Epithelial cell of esophagus (primary cell): ENCODE measurements around the gene MAGI2.

Experiments used
- DNase-seq: peaks from one replicate; pipeline ENCODE4 v3.0.0; 2010; ENCODE audit warnings: low read depth
- H3K4me3 ChIP-seq: 2 replicates; pipeline ENCODE4 v1.5.1; 2011; ENCODE audit warnings: mild to moderate bottlenecking, low read length, control low read depth
- TF ChIP-seq, protein P1 (sequence below): IDR thresholded peaks from 2 replicates; pipeline ENCODE4 v1.5.1; 2011; ENCODE audit warnings: low read depth, mild to moderate bottlenecking, low read length, control low read depth, inconsistent platforms; ENCODE audit not compliant: insufficient read depth; ENCODE audit errors: missing control alignments

MAGI2 gene

DNA sequence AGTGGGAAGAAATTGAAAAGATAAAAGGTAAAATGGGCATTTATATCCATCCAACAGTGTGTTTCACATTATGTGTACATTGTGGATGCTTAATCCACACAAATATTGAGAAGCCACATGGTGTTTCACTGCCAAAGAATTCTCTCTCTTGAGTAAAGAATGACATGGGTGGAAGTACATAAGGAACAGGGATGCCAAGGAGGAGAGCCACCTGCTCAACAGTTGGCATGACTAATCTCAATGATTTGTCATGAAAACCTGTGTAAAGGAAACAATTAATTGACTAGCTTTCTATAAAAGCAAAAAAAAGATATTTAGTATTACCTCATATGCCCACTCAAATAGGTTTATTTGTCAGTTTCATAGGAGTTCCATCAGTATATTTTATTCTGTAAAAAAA lies 43.1 kb downstream of the MAGI2 start:
- TF ChIP-seq, protein P1, sequence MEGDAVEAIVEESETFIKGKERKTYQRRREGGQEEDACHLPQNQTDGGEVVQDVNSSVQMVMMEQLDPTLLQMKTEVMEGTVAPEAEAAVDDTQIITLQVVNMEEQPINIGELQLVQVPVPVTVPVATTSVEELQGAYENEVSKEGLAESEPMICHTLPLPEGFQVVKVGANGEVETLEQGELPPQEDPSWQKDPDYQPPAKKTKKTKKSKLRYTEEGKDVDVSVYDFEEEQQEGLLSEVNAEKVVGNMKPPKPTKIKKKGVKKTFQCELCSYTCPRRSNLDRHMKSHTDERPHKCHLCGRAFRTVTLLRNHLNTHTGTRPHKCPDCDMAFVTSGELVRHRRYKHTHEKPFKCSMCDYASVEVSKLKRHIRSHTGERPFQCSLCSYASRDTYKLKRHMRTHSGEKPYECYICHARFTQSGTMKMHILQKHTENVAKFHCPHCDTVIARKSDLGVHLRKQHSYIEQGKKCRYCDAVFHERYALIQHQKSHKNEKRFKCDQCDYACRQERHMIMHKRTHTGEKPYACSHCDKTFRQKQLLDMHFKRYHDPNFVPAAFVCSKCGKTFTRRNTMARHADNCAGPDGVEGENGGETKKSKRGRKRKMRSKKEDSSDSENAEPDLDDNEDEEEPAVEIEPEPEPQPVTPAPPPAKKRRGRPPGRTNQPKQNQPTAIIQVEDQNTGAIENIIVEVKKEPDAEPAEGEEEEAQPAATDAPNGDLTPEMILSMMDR = no peak

DNA sequence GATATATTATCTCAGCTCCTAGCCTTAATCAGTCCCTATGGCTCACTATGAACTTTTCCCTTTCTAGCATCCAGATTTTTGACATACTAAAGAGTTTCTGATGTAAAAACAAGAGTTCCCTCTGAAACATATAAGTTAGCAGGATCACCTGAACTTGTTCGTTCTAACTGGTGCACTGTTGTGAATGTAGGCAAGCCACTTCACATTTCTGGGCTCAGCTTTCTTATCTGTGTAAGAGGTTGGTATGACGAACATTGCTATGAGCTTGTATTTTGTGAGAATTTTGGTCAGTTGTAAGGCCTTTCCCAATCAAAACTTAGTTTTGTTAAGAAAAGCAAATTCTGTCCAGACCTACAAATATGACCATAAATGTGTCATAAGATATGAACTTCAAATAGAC lies 46.1 kb downstream of the MAGI2 start:
- no peak overlapping the region for H3K4me3 ChIP-seq
- TF ChIP-seq, protein P1 = no peak
- no peak for DNase-seq

More for the DNA sequence above, 43.1 kb downstream of the MAGI2 start:
- DNase-seq = peak; percentile 61
- no peak overlapping the region for H3K4me3 ChIP-seq

DNA sequence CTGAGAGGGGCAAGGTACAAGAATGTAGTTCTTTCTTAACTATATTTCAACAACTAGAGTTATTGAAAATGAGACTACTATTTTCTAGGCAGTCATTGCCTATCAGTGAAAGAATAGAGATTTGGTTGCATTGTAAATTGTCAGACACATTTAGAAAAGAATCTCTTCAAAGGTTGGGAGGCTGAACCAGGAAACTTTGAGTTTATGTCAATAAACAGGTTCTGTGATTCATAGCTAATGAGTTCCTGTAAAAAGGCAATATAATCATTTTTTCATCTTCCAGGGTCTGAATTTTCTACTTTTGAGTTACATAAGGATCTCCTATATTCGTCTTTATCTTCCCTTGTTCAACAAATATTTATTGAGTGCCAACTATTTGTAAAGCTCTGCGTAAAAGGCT lies 47.1 kb downstream of the MAGI2 start:
- DNase-seq = peak; percentile 24
- TF ChIP-seq, protein P1 = no peak
- no peak overlapping the region for H3K4me3 ChIP-seq

DNA sequence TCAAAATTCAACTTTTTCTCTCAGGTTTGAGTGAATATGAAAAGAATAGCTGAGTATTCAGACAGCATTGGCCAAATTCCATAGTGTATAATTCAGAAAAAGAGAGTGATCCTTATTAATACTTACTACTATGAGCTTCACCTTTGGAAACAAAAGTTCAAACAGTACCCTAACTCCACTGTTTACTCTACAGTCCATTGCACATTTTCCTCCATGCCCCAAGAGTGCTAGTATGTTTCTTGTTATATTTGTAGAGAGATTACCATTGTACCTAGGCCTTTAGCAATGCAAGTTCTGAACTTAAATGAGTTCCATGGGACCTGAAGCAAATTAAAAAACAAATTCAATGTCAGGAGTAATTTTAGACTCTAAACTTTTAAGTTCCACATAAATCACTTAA lies 48.1 kb downstream of the MAGI2 start:
- no peak overlapping the region for H3K4me3 ChIP-seq
- no peak for DNase-seq
- TF ChIP-seq, protein P1 = no peak

DNA sequence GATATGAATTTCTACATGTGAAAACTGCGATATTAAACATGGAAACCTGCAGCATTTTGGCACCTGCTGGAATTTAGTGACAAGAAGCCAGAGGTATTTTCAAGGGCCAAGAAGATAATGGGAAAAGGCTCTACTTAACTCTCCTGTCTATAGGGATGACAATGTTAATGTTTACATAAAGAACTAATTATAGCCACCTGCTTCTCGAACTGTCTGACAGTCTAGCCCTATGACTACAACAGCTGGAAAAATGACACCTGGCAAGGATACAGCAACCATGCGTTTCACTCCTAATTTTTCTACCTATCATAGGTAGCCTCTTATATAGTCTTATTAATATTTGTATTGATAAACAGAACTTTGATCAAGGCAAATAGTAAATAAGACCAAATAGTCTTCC lies 49.6 kb downstream of the MAGI2 start:
- DNase-seq = no peak
- no peak overlapping the region for H3K4me3 ChIP-seq
- TF ChIP-seq, protein P1 = no peak

DNA sequence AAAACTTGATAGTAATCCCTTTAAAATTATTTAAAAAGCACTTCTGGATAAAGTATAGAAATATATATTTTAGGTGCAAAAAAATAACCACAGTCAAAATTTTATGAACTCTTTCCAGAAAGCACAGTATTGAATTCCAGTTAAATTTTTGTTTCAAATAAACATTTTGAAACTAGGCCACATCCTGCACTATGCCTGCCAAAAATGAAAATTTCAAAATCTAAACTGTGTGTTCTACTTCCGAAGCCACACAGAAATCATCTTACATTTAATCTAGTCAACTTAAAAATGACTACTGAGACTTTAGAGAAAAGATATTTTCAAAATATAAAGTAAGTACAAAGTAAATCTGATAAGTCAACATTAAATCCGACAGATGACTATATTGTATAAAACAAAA lies 50.0 kb downstream of the MAGI2 start:
- TF ChIP-seq, protein P1 = no peak
- no peak overlapping the region for H3K4me3 ChIP-seq
- no peak for DNase-seq

DNA sequence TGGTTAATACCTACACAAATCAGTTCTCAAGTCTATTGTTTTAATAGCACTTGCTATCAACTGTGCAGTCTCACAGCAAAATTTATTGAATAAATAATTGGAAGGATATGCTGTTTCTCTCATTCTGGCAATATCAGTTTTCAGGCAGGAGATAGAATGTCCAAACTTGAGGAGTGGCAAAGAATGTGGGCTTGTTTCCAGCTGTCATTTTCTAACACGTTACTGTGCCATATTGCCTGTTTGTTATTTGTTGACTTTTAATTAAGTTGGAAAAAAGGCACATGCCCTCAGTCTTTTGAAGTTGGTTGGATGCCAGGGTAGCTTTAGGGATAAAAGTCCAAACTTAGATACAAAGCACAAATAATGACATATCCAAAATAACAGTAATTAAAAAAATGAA lies 52.2 kb downstream of the MAGI2 start:
- DNase-seq = no peak
- TF ChIP-seq, protein P1 = no peak
- H3K4me3 ChIP-seq = no peak overlapping the region
